Measurements from ENCODE around the gene MKS1. TPM values are rescaled to one million over a fixed set of nuclear protein-coding genes. Genes with fewer than 3 reads are reported as not detected.

The MKS1 gene
- total RNA-seq, 4 donors from 2014 or later: 11.6 to 24.1 (median 15.2) TPM

- peaks cover 0 to 11% of the 10 kb centered on the region in 2 donors for H3K36me3 ChIP-seq
- H3K27ac ChIP-seq: peak overlapping the region in 2 of 3 donors; percentile 65 to 67
- 54 to 69% methylated on average over 7 of the region's 7 CpGs for WGBS, 2 donors
- peak overlapping the region in 2 of 3 donors; percentile 1 to 60 for H3K4me3 ChIP-seq (replicated peaks in 1 of 3)
- no peaks in the 10 kb centered on the region for H3K27me3 ChIP-seq
- intact Hi-C loops (cut with DNase I): no loop called here
- peaks cover 0 to 7% of the 10 kb centered on the region in 2 donors for H3K4me1 ChIP-seq
- no peak for TF ChIP-seq CTCF (IDR thresholded peaks at IDR 0.05)
- TF ChIP-seq POLR2A (IDR thresholded peaks at IDR 0.05): no peak
- peak; percentile 10 to 17 for DNase-seq
- no peaks in the 10 kb centered on the region for H3K9me3 ChIP-seq
Observed at GRCh38 chr17:58219789-58220183, 731 bp upstream of the MKS1 start.

- H3K4me3 ChIP-seq (replicated peaks in 1 of 3): no peak overlapping the region
- no peaks in the 10 kb centered on the region for H3K27me3 ChIP-seq
- H3K36me3 ChIP-seq: peaks cover 9 to 11% of the 10 kb centered on the region in 2 donors
- 82 to 93% methylated on average over 3 of the region's 3 CpGs for WGBS, 2 donors
- peaks cover 0 to 7% of the 10 kb centered on the region in 2 donors for H3K4me1 ChIP-seq
- H3K9me3 ChIP-seq: no peaks in the 10 kb centered on the region
- no peak for DNase-seq
- TF ChIP-seq CTCF (IDR thresholded peaks at IDR 0.05) (no peak), POLR2A (IDR thresholded peaks at IDR 0.05) (no peak)
- no peak overlapping the region for H3K27ac ChIP-seq
- intact Hi-C loops (cut with DNase I): no loop called here
Observed at GRCh38 chr17:58217766-58218165, 1.3 kb downstream of the MKS1 start.

GRCh38 chr17:58215685-58216084, 3.4 kb downstream of the MKS1 start:
- H3K36me3 ChIP-seq: peaks cover 11 to 13% of the 10 kb centered on the region in 2 donors
- intact Hi-C loops (cut with DNase I): no loop called here
- H3K27ac ChIP-seq: no peak overlapping the region
- H3K4me1 ChIP-seq: peaks cover 0 to 7% of the 10 kb centered on the region in 2 donors
- no peaks in the 10 kb centered on the region for H3K9me3 ChIP-seq
- H3K27me3 ChIP-seq: no peaks in the 10 kb centered on the region
- H3K4me3 ChIP-seq (replicated peaks in 1 of 3): no peak overlapping the region
- DNase-seq: no peak
- TF ChIP-seq CTCF (IDR thresholded peaks at IDR 0.05) (no peak), POLR2A (IDR thresholded peaks at IDR 0.05) (no peak)

- 79 to 92% methylated on average over 5 of the region's 5 CpGs for WGBS, 2 donors
- Histone ChIP-seq H3K9me3 (no peaks in the 10 kb centered on the region), H3K27me3 (no peaks in the 10 kb centered on the region), H3K27ac (no peak overlapping the region), H3K4me3 (replicated peaks in 1 of 3) (no peak overlapping the region), H3K4me1 (no peaks in the 10 kb centered on the region), H3K36me3 (peaks cover 23 to 29% of the 10 kb centered on the region in 2 donors)
- no peak for DNase-seq
- TF ChIP-seq POLR2A (IDR thresholded peaks at IDR 0.05) (no peak), CTCF (IDR thresholded peaks at IDR 0.05) (no peak)
- intact Hi-C loops (cut with DNase I): no loop called here
Observed at GRCh38 chr17:58210922-58211321, 8.1 kb downstream of the MKS1 start.

GRCh38 chr17:58208344-58208743, 10.7 kb downstream of the MKS1 start:
- no peaks in the 10 kb centered on the region for H3K9me3 ChIP-seq
- TF ChIP-seq CTCF (IDR thresholded peaks at IDR 0.05): no peak
- no peak for TF ChIP-seq POLR2A (IDR thresholded peaks at IDR 0.05)
- no peak overlapping the region for H3K4me3 ChIP-seq (replicated peaks in 1 of 3)
- WGBS, 2 donors: 93 to 96% methylated on average over 5 of the region's 5 CpGs
- intact Hi-C loops (cut with DNase I): no loop called here
- H3K4me1 ChIP-seq: no peaks in the 10 kb centered on the region
- peaks cover 15 to 20% of the 10 kb centered on the region in 2 donors for H3K36me3 ChIP-seq
- H3K27ac ChIP-seq: no peak overlapping the region
- H3K27me3 ChIP-seq: no peaks in the 10 kb centered on the region
- DNase-seq: no peak
